Measurements from ENCODE around the gene RNASE13. TPM values are rescaled to one million over a fixed set of nuclear protein-coding genes. Genes with fewer than 3 reads are reported as not detected.

Gene RNASE13
- total and polyA plus RNA-seq, 2 experiments from 2014 or later = not detected

DNA sequence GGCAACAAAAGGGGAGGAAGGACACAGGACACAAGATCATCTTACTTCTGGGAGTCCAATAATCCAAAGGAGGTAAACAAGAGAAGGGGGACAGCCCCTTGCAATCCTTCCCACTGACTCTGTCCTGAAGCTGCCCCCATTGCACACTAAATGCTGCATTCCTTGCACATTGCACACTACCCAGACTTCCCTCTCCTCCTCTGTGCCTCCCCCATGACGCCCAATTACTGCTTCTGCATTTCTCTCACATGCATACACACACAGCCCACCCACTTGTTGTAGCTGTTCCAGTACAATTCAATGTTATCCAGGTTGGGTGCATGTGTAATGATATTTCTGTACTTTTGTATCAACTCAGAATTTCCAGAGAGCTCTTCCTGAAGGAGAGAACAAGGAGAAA is 15.2 kb downstream of the RNASE13 start:
- H3K9me3 ChIP-seq (ENCODE audit: low read depth) = no peaks in the 10 kb centered on the region
- DNase-seq = peak; percentile 42
- H3K4me2 ChIP-seq (ENCODE audit: unreplicated experiment) = no peak overlapping the region
- H3K27me3 ChIP-seq (replicated peaks; ENCODE audit: insufficient read depth) = peaks cover 23% of the 10 kb centered on the region
- no peak overlapping the region for H3K4me3 ChIP-seq
- H3K9me2 ChIP-seq (ENCODE audit: insufficient read depth) = no peaks in the 10 kb centered on the region
- H3K36me3 ChIP-seq (ENCODE audit: low read depth) = no peaks in the 10 kb centered on the region
- WGBS, 2 experiments (ENCODE audit: low coverage in 1 of 2, low lambda C conversion rate in 2 of 2, missing lambda C conversion rate in 2 of 2) = 50 to 75% methylated on average over 1 of the region's 1 CpG
- no peaks in the 10 kb centered on the region for H4K20me1 ChIP-seq (ENCODE audit: insufficient read depth)
- no peak overlapping the region for H2AFZ ChIP-seq
- no peak overlapping the region for H3K27ac ChIP-seq
- H3F3A ChIP-seq (ENCODE audit: insufficient read depth) = no peaks in the 10 kb centered on the region
- H3K79me2 ChIP-seq (ENCODE audit: insufficient read depth) = no peaks in the 10 kb centered on the region
- H3K9ac ChIP-seq = no peak overlapping the region
- H3K4me1 ChIP-seq (ENCODE audit: insufficient read depth) = no peaks in the 10 kb centered on the region
- TF ChIP-seq EZH2 (IDR thresholded peaks at IDR 0.05; ENCODE audit: insufficient read depth, poor library complexity, severe bottlenecking) = no peak
- no peak for TF ChIP-seq EZH2phosphoT487 (IDR thresholded peaks at IDR 0.05; ENCODE audit: insufficient read depth, low read depth)
- in situ Hi-C loops (cut with MboI) = loop anchor here (10.0 kb wide), 1 partner anchor 75 kb away; the partner anchor contains the start of gene ZNF219

DNA sequence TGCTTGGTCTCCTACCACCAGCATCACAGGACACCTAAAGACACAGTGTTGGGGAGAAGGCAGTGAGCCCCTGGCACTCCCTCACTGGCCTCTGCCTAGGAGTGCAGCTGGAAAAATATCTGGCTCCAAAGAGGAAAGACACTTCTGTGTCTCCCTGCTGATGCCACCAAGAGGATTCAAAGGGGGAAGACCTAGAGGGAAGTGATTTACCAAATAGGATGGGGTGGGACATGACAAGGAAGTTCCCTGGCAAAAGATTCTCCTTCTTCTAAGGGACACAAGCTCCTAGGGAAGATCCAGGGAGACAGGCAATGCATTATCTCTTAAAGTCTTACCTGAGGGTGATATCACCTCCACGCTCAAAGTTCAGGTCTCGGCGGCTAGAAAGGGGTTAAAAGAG is 15.8 kb downstream of the RNASE13 start:
- no peak overlapping the region for H3K9ac ChIP-seq
- no peak overlapping the region for H2AFZ ChIP-seq
- H3K9me3 ChIP-seq (ENCODE audit: low read depth) = no peaks in the 10 kb centered on the region
- in situ Hi-C loops (cut with MboI) = loop anchor here (10.0 kb wide), 1 partner anchor 76 kb away; the partner anchor contains the start of gene ZNF219
- H4K20me1 ChIP-seq (ENCODE audit: insufficient read depth) = no peaks in the 10 kb centered on the region
- H3K4me1 ChIP-seq (ENCODE audit: insufficient read depth) = no peaks in the 10 kb centered on the region
- no peaks in the 10 kb centered on the region for H3K9me2 ChIP-seq (ENCODE audit: insufficient read depth)
- H3K4me3 ChIP-seq = no peak overlapping the region
- 65 to 76% methylated on average over 3 of the region's 3 CpGs for WGBS, 2 experiments (ENCODE audit: low coverage in 1 of 2, low lambda C conversion rate in 2 of 2, missing lambda C conversion rate in 2 of 2)
- no peak overlapping the region for H3K27ac ChIP-seq
- peaks cover 18% of the 10 kb centered on the region for H3K27me3 ChIP-seq (replicated peaks; ENCODE audit: insufficient read depth)
- TF ChIP-seq EZH2phosphoT487 (IDR thresholded peaks at IDR 0.05; ENCODE audit: insufficient read depth, low read depth) (no peak), EZH2 (IDR thresholded peaks at IDR 0.05; ENCODE audit: insufficient read depth, poor library complexity, severe bottlenecking) (no peak)
- H3K36me3 ChIP-seq (ENCODE audit: low read depth) = no peaks in the 10 kb centered on the region
- no peaks in the 10 kb centered on the region for H3K79me2 ChIP-seq (ENCODE audit: insufficient read depth)
- no peaks in the 10 kb centered on the region for H3F3A ChIP-seq (ENCODE audit: insufficient read depth)
- no peak overlapping the region for H3K4me2 ChIP-seq (ENCODE audit: unreplicated experiment)
- no peak for DNase-seq

DNA sequence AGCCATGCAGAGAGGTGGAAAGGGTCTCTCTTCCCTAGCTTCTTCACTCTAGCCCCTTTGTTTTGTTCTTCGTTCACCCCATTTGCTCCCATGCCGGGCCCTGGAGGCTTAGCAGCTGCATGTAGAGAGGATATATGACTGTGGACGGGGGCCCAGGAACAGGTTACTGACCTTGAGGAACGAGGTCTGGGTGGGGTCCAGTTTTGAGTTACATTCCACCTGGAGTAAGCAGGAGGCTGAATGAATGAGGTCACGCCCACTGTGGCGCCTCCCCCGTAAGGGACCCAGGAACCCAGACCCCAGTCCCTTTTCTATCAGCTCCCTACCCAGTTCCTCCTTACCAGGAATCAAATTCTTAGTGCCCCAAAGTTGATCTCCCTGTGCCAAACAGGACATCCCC is 16.3 kb downstream of the RNASE13 start:
- Histone ChIP-seq H3K36me3 (ENCODE audit: low read depth) (no peaks in the 10 kb centered on the region), H2AFZ (no peak overlapping the region), H3K4me1 (ENCODE audit: insufficient read depth) (no peaks in the 10 kb centered on the region), H3K9me3 (ENCODE audit: low read depth) (no peaks in the 10 kb centered on the region), H3K27me3 (replicated peaks; ENCODE audit: insufficient read depth) (peaks cover 13% of the 10 kb centered on the region), H3K4me3 (no peak overlapping the region), H4K20me1 (ENCODE audit: insufficient read depth) (no peaks in the 10 kb centered on the region), H3F3A (ENCODE audit: insufficient read depth) (no peaks in the 10 kb centered on the region), H3K27ac (no peak overlapping the region), H3K79me2 (ENCODE audit: insufficient read depth) (no peaks in the 10 kb centered on the region), H3K4me2 (ENCODE audit: unreplicated experiment) (no peak overlapping the region), H3K9me2 (ENCODE audit: insufficient read depth) (no peaks in the 10 kb centered on the region), H3K9ac (no peak overlapping the region)
- TF ChIP-seq EZH2 (IDR thresholded peaks at IDR 0.05; ENCODE audit: insufficient read depth, poor library complexity, severe bottlenecking) = no peak
- no peak for DNase-seq
- in situ Hi-C loops (cut with MboI) = loop anchor here (10.0 kb wide), 1 partner anchor 77 kb away; the partner anchor contains the start of gene ZNF219
- WGBS, 2 experiments (ENCODE audit: low coverage in 1 of 2, low lambda C conversion rate in 2 of 2, missing lambda C conversion rate in 2 of 2) = 89% methylated on average over 7 of the region's 7 CpGs

DNA sequence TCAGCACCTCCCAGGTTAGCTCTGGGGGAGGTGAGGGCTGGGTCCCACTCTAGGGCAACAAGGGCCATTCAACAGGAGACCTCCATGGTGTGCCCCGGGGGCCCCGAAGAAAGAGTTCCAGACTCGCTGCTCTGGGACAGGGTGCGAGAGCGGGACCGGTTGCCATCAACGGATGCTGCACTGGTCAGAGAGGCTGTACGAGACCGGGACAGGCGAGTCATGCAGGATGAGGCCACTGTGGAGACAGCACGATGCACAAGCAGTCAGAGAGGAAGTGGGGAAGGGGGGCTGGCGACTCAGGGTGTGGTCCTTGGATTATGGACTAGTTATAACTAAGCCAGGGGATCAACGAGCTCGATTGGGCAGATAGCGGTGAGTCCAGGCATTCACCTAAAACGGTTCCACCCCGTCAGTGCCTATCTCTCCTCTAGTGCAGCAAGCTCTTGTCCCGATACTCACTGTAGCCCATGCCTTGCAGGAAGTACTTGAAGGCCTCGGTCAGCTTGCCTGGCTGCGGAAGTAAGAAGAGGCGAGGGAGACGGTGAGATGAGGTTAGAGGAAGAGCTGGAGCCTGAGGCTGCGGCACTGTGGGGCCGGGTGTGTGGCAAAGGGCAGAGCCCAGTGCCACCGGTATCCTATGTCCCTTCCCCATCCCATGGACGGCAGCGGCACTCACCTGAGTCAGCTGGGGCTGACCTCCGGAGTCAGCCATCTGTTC is 16.9 kb downstream of the RNASE13 start:
- WGBS, 2 experiments (ENCODE audit: low coverage in 1 of 2, low lambda C conversion rate in 2 of 2, missing lambda C conversion rate in 2 of 2) = 81 to 85% methylated on average over 28 of the region's 28 CpGs

More for the DNA sequence above, 16.9 kb downstream of the RNASE13 start:
- Histone ChIP-seq H2AFZ (no peak overlapping the region), H3K4me3 (no peak overlapping the region), H3K4me1 (ENCODE audit: insufficient read depth) (no peaks in the 10 kb centered on the region), H3F3A (ENCODE audit: insufficient read depth) (no peaks in the 10 kb centered on the region), H3K79me2 (ENCODE audit: insufficient read depth) (no peaks in the 10 kb centered on the region), H3K9me3 (ENCODE audit: low read depth) (no peaks in the 10 kb centered on the region), H3K27me3 (replicated peaks; ENCODE audit: insufficient read depth) (peaks cover 7% of the 10 kb centered on the region), H3K9ac (no peak overlapping the region), H3K36me3 (ENCODE audit: low read depth) (no peaks in the 10 kb centered on the region), H4K20me1 (ENCODE audit: insufficient read depth) (no peaks in the 10 kb centered on the region), H3K9me2 (ENCODE audit: insufficient read depth) (no peaks in the 10 kb centered on the region), H3K27ac (no peak overlapping the region), H3K4me2 (ENCODE audit: unreplicated experiment) (no peak overlapping the region)
- TF ChIP-seq EZH2phosphoT487 (IDR thresholded peaks at IDR 0.05; ENCODE audit: insufficient read depth, low read depth) = no peak
- TF ChIP-seq EZH2 (IDR thresholded peaks at IDR 0.05; ENCODE audit: insufficient read depth, poor library complexity, severe bottlenecking) = no peak
- in situ Hi-C loops (cut with MboI) = loop anchor here (10.0 kb wide), 1 partner anchor 77 kb away; the partner anchor contains the start of gene ZNF219
- DNase-seq = no peak

Measured in GM23248 (cell line).